Measurements from ENCODE around the gene MYNN.

- TF ChIP-seq CTCF (IDR thresholded peaks at IDR 0.05) (no peak), POLR2A (IDR thresholded peaks at IDR 0.05) (no peak)
Observed at GRCh38 chr3:169746924-169747323, 26.3 kb upstream of the MYNN start.
